GM19239 (cell line): Measurements from ENCODE around the gene CD2AP.
"Not testable (repeated sequence)": the region's sequence is repeated elsewhere in the genome, so short reads cannot be mapped to it uniquely, and the experiment has no call there.

Experiments
- DNase-seq: peaks from one replicate; pipeline ENCODE4 v3.0.0; 2011; ENCODE audit warnings: low spot score; ENCODE audit not compliant: insufficient read length
- FAIRE-seq: peaks from 2 replicates; lab custom pipeline; 2011; peaks lifted over from hg19 to GRCh38; lab: Jason Lieb, UNC

CD2AP gene

DNA sequence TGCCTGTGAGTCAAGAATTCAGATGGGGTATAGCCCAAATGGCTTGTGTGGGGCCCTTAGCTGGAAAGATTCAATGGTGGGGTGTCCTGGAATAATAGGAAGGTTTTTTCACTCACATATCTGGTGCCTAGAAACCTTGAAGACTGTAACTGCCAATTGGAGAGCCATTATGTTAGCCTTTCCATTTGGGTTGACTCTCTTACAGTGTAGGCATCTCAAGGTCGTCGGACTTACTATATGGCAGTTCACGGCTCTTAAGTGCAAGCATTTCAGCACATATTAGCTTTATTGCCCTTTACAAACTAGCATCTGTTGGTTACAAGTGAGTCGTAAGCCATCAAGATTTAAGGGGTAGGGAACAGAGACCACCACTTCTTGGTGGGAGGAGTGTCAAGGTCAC lies 74.1 kb downstream of the CD2AP start:
- DNase-seq (no peak), FAIRE-seq (no peak)

DNA sequence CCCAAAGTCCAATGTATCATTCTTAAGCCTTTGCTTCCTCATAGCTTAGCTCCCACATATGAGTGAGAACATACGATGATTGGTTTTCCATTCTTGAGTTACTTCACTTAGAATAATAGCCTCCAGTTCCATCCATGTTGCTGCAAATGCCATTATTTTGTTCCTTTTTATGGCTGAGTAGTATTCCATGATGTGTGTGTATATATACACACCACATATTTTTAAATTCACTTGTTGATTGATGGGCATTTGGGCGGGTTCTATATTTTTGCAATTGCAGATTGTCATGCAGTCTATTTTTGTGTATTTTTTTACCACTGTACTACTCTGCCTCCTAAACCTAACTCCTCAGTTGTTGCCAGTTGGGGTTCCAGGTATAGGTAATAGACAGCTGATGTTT lies 74.7 kb downstream of the CD2AP start:
- FAIRE-seq (no peak), DNase-seq (no peak)

DNA sequence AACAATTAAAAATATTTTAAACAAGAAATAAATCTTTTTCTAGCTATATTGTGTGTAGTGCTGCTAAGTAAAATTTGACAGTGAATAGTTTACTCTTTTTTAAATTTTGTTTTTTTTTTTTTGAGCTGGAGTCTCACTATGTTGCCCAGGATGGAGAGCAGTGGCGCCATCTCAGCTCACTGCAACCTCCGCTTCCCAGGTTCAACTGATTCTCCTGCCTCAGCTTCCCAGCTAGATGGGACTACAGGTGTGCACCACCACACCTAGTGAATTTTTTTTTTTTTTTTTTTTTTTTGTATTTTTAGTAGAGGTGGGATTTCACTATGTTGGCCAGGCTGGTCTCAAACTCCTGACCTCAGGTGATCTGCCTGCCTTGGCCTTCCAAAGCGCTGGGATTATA lies 75.7 kb downstream of the CD2AP start:
- DNase-seq, FAIRE-seq: not testable (repeated sequence)

DNA sequence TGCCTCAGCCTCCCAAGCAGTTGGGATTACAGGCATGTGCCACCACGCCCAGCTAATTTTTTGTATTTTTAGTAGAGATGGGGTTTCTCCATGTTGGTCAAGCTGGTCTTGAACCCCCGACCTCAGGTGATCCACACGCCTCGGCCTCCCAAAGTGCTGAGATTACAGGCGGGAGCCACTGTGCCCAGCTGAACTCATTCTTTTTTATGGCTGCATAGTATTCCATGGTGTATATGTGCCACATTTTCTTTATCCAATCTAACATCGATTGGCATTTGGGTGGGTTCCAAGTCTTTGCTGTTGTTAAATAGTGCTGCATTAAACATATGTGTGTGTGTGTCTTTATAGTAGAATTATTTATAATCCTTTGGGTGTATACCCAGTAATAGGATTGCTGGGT lies 78.9 kb downstream of the CD2AP start:
- FAIRE-seq, DNase-seq: not testable (repeated sequence)

DNA sequence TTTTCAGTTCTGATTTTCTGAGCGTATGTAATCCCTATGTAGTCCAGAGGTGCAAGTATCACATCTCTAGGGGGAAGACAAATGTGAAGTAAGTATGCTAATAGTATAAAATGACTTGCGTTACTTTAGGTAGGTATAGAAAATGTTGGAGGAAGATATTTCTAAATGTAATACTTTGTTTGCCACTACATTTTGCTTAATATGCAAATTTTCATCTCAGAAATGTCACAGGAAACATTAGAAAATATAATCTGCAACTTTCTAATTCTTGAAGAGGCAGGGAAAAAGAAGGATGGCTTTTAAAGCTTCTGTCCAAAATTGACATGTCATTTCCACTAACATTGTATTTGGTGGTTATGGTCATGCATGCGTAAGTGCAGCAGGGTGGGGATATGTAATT lies 85.6 kb downstream of the CD2AP start:
- FAIRE-seq (no peak), DNase-seq (no peak)

DNA sequence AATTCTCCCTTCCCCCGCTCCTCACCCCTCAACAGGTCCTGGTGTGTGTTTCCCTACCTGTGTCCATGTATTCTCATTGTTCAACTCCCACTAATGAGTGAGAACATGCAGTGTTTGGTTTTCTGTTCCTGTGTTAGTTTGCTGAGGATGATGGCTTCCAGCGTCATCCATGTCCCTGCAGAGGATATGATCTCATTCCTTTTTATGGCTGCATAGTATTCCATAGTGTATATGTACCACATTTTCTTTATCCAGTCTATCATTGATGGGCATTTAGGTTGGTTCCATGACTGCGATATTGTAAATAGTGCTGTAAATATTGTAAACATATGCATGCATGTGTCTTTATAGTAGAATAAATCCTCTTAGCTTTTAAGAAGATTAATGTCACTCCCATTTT lies 89.0 kb downstream of the CD2AP start:
- not testable (repeated sequence) for DNase-seq, FAIRE-seq

DNA sequence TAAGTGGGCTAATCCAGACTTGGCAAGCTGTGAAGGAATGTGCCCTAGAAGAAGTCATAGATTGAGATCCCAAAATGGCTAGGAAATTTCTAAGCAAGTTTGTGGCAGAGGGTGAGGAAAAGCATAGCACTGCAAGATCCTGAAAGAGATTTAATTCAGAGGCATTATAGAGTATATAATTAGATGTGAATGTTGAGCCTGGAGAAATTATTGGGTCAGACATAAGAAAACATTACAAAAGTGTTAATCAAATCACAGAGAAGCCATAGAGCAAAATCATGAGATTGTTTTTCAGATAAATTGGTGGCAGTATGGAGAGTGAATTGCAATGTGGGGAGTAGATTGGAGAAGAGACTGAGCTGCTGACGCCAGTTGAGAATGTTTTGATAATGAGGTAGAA lies 90.0 kb downstream of the CD2AP start:
- FAIRE-seq: no peak
- DNase-seq: no peak

DNA sequence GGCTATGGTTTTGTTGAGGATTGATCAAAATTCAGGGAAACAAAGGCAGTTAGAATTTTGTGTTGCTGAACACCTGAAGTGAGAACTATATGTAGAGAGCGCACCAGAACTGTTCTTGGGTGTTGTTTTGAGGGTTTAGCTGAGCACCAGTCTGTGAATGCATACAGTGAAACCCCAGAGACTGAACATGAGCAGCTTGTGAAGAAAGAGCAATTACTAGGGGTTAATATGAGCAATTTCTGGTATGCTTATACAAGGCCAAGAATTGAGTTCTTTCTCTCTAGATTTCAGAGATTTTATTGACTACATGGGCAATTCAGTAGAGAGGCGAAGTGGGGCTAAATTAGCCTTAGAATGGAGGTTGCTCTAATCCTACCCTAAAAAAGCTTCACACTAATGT lies 93.9 kb downstream of the CD2AP start:
- DNase-seq (no peak), FAIRE-seq (no peak)

DNA sequence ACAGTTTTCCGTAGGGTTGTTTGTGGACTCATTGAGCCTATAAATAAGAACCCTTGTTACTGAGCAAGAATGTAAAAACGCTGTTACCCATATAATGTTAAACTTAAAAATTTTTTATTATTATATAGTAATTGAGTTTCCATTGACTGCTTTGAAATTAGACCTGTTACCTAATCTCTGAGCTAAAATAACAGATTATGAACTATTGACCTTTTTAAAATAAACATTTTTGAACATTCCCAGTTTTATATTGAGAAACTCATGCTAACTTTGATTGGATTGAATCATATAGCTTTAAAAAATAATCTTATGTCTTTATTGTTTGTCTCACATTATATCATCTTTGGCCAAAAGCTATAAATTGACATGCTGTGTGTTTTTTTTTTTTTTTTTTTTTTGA lies 95.5 kb downstream of the CD2AP start:
- FAIRE-seq (no peak), DNase-seq (no peak)

DNA sequence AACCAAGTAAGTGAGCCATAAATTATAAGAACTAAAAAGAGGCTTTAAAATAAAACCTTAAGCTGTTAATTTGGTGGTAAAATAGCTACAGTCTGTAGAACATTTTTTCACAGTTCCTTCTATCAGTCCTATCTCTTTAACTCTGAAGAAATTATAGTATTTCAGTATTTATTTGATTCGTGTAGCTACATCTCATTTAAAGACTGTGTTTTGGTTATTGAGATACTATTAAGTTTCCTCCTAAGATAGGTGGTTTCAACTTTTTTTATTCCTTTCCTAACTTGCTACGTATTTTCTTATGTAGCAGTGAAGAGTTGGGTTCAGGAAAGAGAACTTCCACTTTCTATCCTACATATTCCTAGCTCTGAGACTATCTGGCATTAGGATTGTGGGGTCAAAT lies 97.2 kb downstream of the CD2AP start:
- DNase-seq (no peak), FAIRE-seq (no peak)

DNA sequence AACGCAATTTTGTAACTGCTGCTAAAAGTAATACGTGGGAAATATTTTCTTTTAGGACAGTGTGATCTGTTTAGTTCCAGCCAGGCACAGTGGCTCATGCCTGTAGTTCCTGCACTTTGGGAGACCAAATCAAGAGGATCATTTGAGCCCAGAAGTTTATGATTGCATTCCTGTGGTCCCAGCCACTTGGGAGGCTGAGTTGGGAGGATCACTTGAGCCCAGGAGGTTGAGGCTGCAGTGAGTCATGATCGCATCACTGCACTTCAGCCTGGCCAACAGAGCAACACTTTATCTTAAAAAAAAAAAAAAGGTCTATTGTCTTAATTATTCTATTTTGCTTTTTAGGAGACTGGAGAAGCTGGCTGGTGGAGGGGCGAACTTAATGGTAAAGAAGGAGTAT lies 101.5 kb downstream of the CD2AP start:
- FAIRE-seq: no peak
- no peak for DNase-seq

DNA sequence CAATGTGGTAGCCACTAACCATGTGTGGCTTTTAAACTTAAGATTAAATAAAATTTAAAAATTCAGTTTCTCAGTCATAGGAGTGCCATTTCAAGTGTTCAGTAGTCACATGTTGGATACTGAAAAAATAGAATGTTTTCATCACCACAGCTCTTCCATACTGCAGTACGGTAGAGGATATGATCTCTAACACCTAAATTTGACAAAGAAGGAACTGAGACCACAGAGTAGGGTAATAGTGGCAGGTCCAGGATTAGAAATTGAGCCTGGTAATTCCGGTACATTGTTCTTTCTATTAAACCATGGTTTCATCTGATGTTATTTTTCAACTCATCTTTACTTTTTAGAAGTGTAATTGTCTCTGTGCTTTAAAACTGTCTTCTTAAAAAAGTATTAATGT lies 104.0 kb downstream of the CD2AP start:
- DNase-seq (no peak), FAIRE-seq (peak; percentile 4)

DNA sequence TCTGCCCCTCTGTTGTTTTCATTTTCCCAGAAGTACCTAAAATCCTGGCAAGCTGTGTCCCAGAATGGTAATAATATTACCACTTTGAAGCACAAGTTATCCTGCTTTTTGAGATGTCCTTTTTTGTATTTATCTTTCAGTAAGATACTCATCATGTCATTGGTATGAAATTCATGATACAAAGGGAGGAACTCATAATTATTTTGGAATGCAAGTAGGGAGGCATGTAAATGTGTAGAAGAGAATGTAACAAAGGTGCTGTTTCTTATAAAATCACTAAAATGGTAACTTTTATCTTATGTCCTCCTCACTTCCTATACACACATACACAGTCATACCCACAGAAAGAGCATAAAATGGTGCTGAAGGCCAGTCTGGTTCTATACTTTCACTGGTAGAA lies 109.9 kb downstream of the CD2AP start:
- FAIRE-seq: no peak
- DNase-seq: no peak

DNA sequence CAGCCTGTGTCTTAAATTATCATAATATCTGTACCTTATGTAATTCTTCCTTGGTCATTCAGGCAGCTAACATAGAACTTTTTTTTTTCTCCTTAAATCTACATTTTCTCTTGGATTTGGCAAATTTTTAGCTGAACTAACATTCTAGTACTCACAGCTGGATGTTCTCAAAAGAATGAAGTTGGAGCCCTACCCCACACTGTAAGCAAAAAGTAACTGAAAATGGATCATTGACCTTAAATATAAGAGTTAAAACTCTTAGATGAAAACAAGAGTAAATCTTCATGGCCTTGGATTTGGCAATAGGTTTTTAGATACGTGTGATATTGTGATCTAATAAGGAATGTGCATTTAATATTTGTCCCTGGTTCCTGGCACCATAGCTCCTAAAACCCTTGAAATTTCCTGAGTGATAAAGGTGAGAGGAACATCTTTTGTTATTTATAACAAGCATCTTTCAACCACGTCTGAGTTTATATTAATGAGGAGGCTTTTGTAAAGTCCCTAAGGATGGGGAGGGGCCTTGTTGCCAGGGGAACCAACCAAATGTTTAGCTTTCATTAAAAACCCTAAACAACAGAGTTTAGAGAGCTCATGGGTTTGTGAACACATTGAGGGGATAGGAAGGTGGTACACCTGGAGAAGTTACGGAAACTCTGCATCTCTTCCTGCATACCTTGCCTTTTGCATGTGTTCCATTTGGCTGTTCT lies 114.7 kb downstream of the CD2AP start:
- no peak for FAIRE-seq
- DNase-seq: no peak

DNA sequence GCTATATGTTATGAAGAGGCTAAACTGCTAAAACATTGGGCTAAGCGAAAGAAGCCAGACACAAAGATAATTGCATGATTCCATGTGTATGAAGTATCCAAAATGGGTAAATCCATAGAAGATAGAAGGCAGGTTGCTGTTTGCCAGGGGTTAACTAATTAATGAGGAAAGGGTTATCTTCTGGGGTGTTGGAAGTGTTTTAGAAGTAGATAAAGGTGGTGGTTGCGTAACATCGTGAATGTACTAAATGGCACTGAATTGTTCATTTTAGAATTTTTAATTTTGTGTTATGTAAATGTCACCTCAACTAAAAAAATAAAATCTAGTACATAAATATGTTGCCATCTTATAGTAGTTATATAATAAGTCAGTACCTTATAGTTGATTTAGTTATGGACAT lies 116.4 kb downstream of the CD2AP start:
- no peak for DNase-seq
- no peak for FAIRE-seq

DNA sequence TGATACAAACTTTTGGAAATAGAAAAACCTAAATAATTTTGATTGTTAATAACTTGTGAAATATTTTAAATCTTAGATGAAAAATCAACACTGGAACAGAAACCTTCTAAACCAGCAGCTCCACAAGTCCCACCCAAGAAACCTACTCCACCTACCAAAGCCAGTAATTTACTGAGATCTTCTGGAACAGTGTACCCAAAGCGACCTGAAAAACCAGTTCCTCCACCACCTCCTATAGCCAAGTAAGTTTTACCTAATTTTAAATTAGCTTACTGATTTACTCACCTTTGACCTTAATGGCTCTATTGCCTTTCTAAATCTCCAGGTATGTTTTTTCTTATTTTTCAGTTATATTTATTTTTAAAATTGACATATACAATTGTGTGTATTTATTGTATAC lies 118.2 kb downstream of the CD2AP start:
- FAIRE-seq (peak; percentile 39), DNase-seq (no peak)

DNA sequence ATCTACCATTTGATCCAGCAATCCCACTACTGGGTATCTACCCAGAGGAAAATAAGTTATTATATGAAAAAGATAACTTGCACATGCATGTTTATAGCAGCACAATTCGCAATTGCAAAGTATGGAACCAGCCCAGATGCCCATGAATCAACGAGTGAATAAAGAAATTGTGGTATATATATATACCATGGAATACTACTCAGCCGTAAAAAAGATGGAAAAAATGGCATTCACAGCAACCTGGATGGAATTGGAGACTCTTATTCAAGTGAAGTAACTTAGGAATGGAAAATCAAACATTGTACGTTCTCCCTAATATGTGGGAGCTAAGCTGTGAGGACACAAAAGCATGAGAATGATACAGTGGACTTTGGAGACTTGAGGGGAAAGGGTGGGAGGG lies 120.8 kb downstream of the CD2AP start:
- FAIRE-seq: no peak
- no peak for DNase-seq

DNA sequence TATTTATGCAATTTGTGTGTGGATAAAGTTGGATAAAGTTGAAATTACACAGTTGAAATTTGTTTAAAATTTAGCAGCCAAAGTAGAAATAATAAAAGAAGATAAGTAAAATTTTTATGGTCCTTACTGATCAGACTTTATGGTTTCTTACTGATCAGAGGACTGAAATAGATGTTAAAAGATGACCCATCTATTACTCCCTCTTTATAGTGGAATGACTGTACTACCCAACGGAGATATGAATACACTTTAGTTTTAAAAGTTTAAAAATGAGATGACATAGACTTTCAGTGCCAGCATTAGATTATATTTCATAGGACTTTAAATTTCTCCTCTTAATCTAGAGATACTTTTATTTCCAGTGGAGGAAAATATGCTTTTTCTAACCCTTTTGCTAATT lies 121.9 kb downstream of the CD2AP start:
- DNase-seq (no peak), FAIRE-seq (no peak)

DNA sequence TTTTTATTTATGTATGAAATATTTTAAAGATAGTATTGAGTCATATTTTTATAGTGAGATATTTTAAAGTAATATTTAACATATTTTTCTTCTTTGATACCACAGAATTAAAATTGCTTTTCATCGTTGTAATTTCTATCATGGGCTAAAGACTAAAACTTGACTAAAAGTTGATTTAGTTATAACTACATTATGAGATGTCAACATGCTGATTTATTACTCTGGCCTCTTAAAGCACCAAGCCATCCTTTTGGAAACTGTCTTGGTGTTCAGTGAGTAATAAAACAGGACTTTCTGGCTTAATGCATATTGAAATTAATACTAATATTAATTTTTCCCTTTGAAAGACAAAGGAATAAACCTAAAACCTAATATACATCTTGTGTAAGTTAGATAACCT lies 125.6 kb downstream of the CD2AP start:
- FAIRE-seq: no peak

DNA sequence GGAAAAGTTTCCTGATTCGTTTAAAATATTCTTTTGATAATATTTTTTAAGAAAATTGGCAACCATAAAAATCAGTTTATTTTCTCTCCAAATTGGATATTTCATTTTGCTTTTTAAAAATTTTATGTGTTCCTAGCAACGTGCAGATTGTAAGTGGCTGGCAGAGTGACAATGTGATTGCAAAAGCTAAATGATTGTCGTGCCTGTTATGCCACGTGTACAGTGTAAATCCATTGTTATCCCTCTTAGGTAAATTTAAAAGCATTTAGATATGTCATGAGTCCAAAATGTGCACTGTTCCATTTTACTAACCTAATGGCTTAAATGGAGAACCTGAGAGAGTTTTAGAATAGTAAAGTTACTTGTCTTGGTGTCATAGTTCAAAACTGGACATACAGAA lies 126.4 kb downstream of the CD2AP start:
- DNase-seq (no peak), FAIRE-seq (no peak)

More for the DNA sequence above, 125.6 kb downstream of the CD2AP start:
- no peak for DNase-seq

DNA sequence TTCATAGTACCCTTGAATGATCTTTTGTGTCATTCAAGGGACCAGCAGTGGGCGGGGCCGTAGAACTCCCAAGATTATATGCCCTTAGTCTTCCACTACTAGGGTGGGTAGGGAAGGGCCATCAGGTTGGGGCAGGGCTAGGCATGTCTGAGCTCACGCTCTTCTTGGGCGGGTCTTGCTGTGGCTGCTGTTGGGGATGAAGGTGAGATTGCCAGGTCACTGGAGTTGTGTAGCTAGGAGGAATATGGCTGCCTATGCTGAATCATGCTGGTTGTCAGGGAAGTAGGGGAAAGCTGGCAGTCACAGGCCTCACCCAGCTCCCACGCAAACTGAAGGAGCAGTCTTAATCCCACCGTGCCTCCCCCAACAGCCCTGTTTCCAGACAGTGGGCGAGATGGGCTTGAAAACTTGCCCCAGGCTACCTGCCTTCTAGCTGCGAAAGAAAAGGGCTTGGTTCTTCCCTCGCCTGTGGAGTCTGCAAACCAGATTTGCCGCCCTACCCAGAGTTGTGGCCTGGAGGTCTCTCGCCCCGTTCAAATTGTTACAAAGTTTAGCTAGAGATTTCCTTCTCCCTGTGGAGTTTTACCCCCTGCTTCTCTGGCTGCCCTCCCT lies 144.4 kb downstream of the CD2AP start:
- DNase-seq (no peak), FAIRE-seq (no peak)

DNA sequence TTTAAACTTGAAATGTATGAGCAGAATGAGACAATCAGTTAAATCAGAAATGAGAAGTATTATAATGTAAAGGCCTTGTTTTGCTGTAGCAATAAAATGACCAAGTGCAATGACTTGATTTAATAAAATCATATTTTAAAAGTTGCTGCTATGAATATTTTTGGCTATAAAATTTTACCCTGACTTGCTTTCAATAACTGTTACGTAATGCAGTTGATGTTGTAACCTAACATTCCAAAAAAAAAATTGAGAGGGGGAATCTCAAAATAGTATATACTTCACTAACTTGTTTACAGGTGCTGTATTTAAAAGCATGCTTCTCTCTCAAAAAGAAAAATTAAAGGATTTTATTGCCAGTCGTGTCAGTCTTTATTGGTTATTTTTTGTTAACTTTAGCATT lies 149.2 kb downstream of the CD2AP start:
- FAIRE-seq: no peak

More for the DNA sequence above, 149.2 kb downstream of the CD2AP start:
- DNase-seq: no peak
